ENCODE measurements around the gene KLHL11. TPM values are rescaled to one million over a fixed set of nuclear protein-coding genes. Genes with fewer than 3 reads are reported as not detected.

KLHL11 gene
- total RNA-seq, result 10 to 100 TPM; 19.7 to 73.3 (median 38.5) TPM

DNA sequence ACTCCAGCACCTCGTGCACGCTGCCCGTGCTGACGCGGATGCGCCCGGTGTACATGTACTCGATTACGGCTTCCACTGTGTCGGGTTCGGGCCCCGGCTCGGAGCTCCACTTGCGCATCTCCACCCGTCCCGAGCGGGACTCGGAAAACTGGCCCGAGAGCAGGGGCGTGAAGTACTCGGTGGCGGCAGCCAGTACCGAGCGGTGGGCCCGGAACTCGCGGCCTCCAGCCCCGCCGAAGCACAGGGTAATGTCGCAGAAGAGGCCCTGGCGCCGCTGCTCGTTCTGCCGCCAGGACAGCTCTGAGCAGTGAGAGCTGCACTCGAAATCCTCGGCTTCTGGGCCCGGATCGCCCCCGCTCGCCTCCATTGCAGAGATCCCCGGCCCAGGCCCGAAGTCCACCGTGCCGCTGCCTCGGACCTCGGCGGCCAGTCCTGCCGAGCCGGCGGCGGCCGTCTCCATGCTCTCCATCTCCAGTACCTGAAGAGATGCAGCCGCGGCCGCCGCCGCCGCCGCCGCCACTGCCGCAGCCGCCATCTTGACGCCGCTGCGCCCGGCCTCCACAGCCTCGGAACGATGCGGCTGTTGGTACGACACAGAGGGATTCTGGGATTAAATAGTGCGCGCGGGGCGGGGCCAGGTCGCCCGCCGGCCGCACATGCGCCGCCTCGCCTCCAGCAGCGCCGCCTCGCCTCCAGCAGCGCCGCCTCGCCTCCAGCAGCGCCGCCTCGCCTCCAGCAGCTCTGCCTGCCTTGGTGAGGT is at the start of gene KLHL11:
Gene KLHL11, minus strand, starts transcription at position 588 of the 760 bp plus-strand sequence. Its CDS starts 53 bp downstream, at position 535.
- DNase-seq, result peak; percentile 82 to 88
- no peaks in the 10 kb centered on the region for H3K27me3 ChIP-seq
- intact Hi-C loops (cut with DNase I; ENCODE audit: low total_unique reads), result no loop called here
- no peaks in the 10 kb centered on the region for H3K36me3 ChIP-seq
- TF ChIP-seq POLR2A (IDR thresholded peaks at IDR 0.05), result peak; percentile 77 to 92
- TF ChIP-seq, protein P1, sequence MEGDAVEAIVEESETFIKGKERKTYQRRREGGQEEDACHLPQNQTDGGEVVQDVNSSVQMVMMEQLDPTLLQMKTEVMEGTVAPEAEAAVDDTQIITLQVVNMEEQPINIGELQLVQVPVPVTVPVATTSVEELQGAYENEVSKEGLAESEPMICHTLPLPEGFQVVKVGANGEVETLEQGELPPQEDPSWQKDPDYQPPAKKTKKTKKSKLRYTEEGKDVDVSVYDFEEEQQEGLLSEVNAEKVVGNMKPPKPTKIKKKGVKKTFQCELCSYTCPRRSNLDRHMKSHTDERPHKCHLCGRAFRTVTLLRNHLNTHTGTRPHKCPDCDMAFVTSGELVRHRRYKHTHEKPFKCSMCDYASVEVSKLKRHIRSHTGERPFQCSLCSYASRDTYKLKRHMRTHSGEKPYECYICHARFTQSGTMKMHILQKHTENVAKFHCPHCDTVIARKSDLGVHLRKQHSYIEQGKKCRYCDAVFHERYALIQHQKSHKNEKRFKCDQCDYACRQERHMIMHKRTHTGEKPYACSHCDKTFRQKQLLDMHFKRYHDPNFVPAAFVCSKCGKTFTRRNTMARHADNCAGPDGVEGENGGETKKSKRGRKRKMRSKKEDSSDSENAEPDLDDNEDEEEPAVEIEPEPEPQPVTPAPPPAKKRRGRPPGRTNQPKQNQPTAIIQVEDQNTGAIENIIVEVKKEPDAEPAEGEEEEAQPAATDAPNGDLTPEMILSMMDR (IDR thresholded peaks at IDR 0.05), result peak in 3 of 4 experiments; percentile 37 to 44 (median 41)
- H3K9me3 ChIP-seq, result no peaks in the 10 kb centered on the region
- peak within 1 kb of the TSS; percentile 86 to 91 for H3K27ac ChIP-seq
- peaks cover 9 to 10% of the 10 kb centered on the region in 2 donors for H3K4me1 ChIP-seq
- peak within 1 kb of the TSS; percentile 93 to 100 for H3K4me3 ChIP-seq

DNA sequence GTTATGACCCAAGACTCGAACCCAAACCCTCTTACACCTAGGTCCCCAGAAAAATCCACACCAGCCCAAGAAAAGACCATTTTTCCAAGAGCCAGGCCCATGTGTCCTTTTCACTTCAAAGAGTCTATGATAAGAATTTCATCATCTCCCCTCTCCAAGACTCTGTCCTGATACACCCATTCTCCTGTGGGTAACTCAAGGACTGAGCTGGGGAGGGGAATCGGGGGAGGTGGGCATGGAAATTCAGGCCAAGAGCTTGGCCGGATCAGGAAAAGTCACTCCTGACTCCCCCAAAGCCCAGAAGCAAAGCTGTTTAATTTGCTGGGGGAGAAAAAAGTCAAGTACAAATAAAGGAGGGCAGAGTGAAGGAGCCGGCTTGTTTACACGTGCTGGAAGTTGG is 49.8 kb upstream of the KLHL11 start:
- TF ChIP-seq POLR2A (IDR thresholded peaks at IDR 0.05), result no peak
- TF ChIP-seq, protein P1 (IDR thresholded peaks at IDR 0.05), result no peak
- DNase-seq, result no peak
- Histone ChIP-seq H3K27ac (no peak overlapping the region), H3K4me3 (no peak overlapping the region), H3K9me3 (no peaks in the 10 kb centered on the region), H3K36me3 (no peaks in the 10 kb centered on the region), H3K27me3 (no peaks in the 10 kb centered on the region), H3K4me1 (peaks cover 0 to 11% of the 10 kb centered on the region in 2 donors)
- intact Hi-C loops (cut with DNase I; ENCODE audit: low total_unique reads), result no loop called here

DNA sequence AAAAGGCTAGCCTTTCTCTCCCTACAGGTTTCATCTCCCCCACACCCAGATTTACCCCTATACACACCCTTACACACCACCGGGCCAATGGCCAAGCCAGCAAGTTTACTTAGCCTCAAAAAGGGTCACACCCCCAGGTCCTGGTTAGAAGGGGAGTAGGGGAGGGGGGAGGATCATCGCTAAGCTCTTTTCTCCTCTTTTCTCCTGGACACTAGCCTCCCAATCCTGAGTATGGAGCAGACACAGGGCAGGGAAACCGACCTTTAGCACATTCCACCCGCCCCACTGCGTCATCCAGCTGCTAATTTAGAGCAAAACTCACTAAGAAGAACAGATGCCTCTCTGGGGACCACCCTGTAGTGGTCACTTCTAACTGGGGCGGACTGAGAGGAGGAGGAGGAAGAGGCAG is 49.1 kb upstream of the KLHL11 start:
- Histone ChIP-seq H3K36me3 (no peaks in the 10 kb centered on the region), H3K27ac (no peak overlapping the region), H3K9me3 (no peaks in the 10 kb centered on the region), H3K27me3 (no peaks in the 10 kb centered on the region), H3K4me3 (no peak overlapping the region), H3K4me1 (peaks cover 0 to 8% of the 10 kb centered on the region in 2 donors)
- intact Hi-C loops (cut with DNase I; ENCODE audit: low total_unique reads), result no loop called here
- DNase-seq, result no peak
- TF ChIP-seq POLR2A (IDR thresholded peaks at IDR 0.05), result no peak
- TF ChIP-seq, protein P1 (IDR thresholded peaks at IDR 0.05), result no peak

DNA sequence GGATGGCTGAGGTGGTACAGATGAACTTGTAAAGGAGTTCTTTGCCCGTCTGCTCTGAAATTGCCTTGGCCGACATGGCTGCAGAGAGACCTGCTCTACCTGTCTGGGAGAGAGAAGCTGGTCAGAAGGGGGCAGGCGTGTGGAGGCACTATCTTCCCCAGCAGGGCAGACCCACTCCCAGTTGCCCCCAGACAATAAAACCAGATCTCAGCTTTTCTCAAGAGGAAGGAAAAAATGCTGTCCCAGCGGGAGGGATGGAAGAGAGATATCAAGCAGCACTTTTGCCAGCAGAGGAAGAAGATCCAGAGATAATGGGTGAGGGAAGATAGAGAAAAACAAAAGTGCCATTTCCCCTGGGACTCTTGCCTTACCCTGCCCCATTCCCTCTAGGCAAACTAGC is 48.6 kb upstream of the KLHL11 start:
- peaks cover 0 to 8% of the 10 kb centered on the region in 2 donors for H3K4me1 ChIP-seq
- no peaks in the 10 kb centered on the region for H3K36me3 ChIP-seq
- intact Hi-C loops (cut with DNase I; ENCODE audit: low total_unique reads), result no loop called here
- no peaks in the 10 kb centered on the region for H3K9me3 ChIP-seq
- no peaks in the 10 kb centered on the region for H3K27me3 ChIP-seq
- H3K4me3 ChIP-seq, result no peak overlapping the region
- TF ChIP-seq, protein P1 (IDR thresholded peaks at IDR 0.05), result no peak
- TF ChIP-seq POLR2A (IDR thresholded peaks at IDR 0.05), result no peak
- H3K27ac ChIP-seq, result no peak overlapping the region
- no peak for DNase-seq

DNA sequence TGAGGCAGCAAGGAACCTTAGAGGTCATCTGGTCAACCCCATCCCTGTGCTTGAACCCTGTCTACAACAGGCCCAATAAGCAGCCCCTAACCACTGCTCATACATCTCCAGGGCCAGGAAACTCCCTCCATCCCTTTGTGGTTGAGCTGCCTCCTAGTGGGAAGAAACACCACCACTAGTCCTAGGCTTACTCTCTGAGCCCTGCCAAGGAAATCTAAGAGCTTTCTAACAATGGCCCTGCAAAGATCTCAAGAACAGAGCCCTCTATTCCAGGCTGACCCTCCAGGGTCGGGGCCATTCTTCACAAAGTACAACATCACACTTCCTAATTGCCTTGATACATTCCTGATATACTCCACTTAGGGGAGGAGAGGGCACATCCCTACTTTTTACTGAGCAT is 47.7 kb upstream of the KLHL11 start:
- H3K27ac ChIP-seq, result no peak overlapping the region
- H3K36me3 ChIP-seq, result no peaks in the 10 kb centered on the region
- H3K9me3 ChIP-seq, result no peaks in the 10 kb centered on the region
- TF ChIP-seq, protein P1 (IDR thresholded peaks at IDR 0.05), result no peak
- no peak for TF ChIP-seq POLR2A (IDR thresholded peaks at IDR 0.05)
- no peaks in the 10 kb centered on the region for H3K27me3 ChIP-seq
- DNase-seq, result no peak
- H3K4me3 ChIP-seq, result no peak overlapping the region
- peaks cover 0 to 8% of the 10 kb centered on the region in 2 donors for H3K4me1 ChIP-seq
- intact Hi-C loops (cut with DNase I; ENCODE audit: low total_unique reads), result no loop called here
